ENCODE results near the gene GALNTL6. TPM values are rescaled to one million over a fixed set of nuclear protein-coding genes. Genes with fewer than 3 reads are reported as not detected.

GALNTL6 gene
- total RNA-seq, 1 experiment from 2014 or later = not detected

DNA sequence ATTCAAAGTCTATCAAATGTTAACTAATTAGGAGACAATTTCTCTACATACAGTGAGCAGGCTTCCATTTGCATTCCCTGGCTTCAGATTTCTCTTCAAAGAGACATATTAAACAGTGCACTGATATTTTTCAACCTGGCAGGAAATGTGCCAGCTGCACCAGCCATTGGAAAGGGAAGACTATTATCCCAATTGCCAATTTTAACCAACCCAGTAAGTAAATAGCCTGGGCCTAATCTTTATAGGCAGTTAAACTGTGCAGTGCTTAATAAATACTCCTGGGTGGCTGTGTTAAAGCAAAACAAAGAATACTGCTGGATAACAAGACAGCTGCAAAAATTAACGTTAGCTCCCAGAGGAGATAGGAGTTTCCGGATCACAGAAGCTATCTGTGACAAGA is 1243.5 kb downstream of the GALNTL6 start:
- no peak overlapping the region for H3K23ac ChIP-seq (ENCODE audit: insufficient read length, low read depth, low read length)
- H3K23me2 ChIP-seq (ENCODE audit: insufficient read length, low read depth, low read length, poor library complexity, severe bottlenecking) = no peaks in the 10 kb centered on the region
- no peaks in the 10 kb centered on the region for H3K79me2 ChIP-seq (ENCODE audit: insufficient read depth, low read length)
- no peak overlapping the region for H2AFZ ChIP-seq (ENCODE audit: low read length)
- no peak overlapping the region for H3K14ac ChIP-seq (ENCODE audit: insufficient read depth, low read length)
- no peak overlapping the region for H4K5ac ChIP-seq (ENCODE audit: insufficient read length, low read depth, low read length)
- WGBS (ENCODE audit: extremely low coverage, insufficient read length, low lambda C conversion rate) = no CpG with 5 or more reads among the region's 2 CpGs
- H3T11ph ChIP-seq (ENCODE audit: low read length) = no peak overlapping the region
- no peaks in the 10 kb centered on the region for H3K4me1 ChIP-seq (ENCODE audit: insufficient read depth, low read length)
- H3K27me3 Mint-ChIP-seq (ENCODE audit: low read depth) = no peaks in the 10 kb centered on the region
- no peak overlapping the region for H3K18ac ChIP-seq (ENCODE audit: insufficient read length, low read depth, low read length)
- H3K27me3 ChIP-seq (ENCODE audit: insufficient read depth, low read length) = no peaks in the 10 kb centered on the region
- H2BK15ac ChIP-seq (ENCODE audit: low read depth, low read length) = no peak overlapping the region
- H3K9me3 Mint-ChIP-seq = peaks cover under 1 to 2% of the 10 kb centered on the region in 2 experiments; a peak in 3 of 5 replicates
- DNase-seq = no peak
- no peak for TF ChIP-seq CTCF (conservative IDR thresholded peaks at IDR 0.05)
- H4K91ac ChIP-seq (ENCODE audit: insufficient read length, low read depth, low read length) = no peak overlapping the region
- H2BK5ac ChIP-seq (ENCODE audit: insufficient read length, low read length) = no peak overlapping the region
- H3K27ac ChIP-seq (ENCODE audit: insufficient read length, low read depth, low read length) = no peak overlapping the region
- no peaks in the 10 kb centered on the region for H3K9me3 ChIP-seq (ENCODE audit: control insufficient read depth, low read depth, low read length)
- H3K4me2 ChIP-seq (ENCODE audit: insufficient read depth, insufficient read length, low read length) = no peak overlapping the region
- H3K79me1 ChIP-seq (ENCODE audit: insufficient read depth, low read depth, low read length, poor library complexity, severe bottlenecking) = no peaks in the 10 kb centered on the region
- no peak overlapping the region for H3K56ac ChIP-seq (ENCODE audit: insufficient read length, low read depth, low read length)
- no peaks in the 10 kb centered on the region for H4K20me1 ChIP-seq (ENCODE audit: control insufficient read depth, insufficient read depth, insufficient read length)
- no peak overlapping the region for H2BK120ac ChIP-seq (ENCODE audit: low read depth, low read length, poor library complexity, severe bottlenecking)
- no peak overlapping the region for H2BK12ac ChIP-seq (ENCODE audit: insufficient read length, low read depth, low read length)
- H3K27ac Mint-ChIP-seq = no peak overlapping the region
- no peak overlapping the region for H4K8ac ChIP-seq (replicated peaks; ENCODE audit: insufficient read length, low read depth, low read length)
- H3K9ac ChIP-seq (ENCODE audit: extremely low read depth, insufficient read length, low read length) = no peak overlapping the region
- H3K4me3 Mint-ChIP-seq = no peak overlapping the region
- no peak overlapping the region for H2BK20ac ChIP-seq (ENCODE audit: low read depth, low read length, poor library complexity, severe bottlenecking)
- H3K4ac ChIP-seq (ENCODE audit: low read depth, low read length) = no peak overlapping the region
- H3K4me1 Mint-ChIP-seq = peaks cover 31 to 32% of the 10 kb centered on the region in 2 experiments
- H2AK5ac ChIP-seq (ENCODE audit: insufficient read length, low read length) = no peak overlapping the region
- peaks cover 0 to 3% (median 2%) of the 10 kb centered on the region in 3 experiments; a peak in 4 of 7 replicates for H3K36me3 Mint-ChIP-seq (ENCODE audit: insufficient read depth in 1 of 3, low read depth in 3 of 3)
